ENCODE results near the gene C16orf74.

Gene C16orf74

DNA sequence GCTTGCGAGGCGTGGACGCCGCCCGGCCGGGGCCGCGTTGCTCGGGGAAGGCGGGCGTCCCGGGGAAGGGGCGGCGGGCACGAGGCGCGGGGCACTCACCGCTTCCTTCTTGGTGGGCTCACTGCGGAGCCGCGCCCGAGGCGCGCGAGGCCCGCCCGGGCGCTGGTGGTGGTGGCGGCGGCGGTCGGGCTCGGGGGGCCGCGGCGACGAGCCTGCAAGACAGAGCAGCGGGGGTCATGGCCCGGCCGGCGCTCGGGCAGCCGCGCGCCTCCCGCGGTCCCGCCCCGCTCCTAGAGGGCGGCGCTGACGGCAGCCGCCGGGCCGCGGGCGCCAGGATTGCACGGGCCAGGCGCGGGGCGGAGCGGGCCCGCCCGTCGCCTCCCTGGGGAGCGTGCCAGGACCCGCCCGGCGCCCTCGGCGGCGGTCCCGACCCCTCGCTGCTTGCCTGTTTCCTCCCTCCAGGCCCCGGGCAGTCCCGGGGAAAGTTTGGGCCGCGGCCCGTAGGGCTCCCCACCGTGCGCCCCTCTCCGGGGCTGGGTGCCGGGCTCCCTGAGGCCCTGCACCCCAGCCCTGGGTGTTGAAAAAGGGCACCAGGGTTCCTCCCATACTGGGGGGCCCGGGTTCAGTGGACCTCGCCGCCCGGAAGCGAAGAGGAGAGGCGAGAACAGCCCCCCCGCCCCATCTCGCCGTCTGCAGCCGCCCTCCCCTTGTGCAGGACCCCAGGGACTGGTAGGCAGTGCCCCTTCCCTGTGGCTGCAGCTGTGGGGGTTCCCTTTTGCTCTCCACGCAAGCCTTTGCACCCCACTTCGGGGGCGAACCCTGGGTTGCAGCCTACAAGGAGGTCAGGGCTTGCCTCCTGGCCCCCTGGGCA, at the start of gene C16orf74:
Gene C16orf74 (minus strand): TSS at position 270 of the 871 bp plus-strand sequence. CDS start 15,879 bp downstream, outside the sequence.
- DNase-seq = no peak

DNA sequence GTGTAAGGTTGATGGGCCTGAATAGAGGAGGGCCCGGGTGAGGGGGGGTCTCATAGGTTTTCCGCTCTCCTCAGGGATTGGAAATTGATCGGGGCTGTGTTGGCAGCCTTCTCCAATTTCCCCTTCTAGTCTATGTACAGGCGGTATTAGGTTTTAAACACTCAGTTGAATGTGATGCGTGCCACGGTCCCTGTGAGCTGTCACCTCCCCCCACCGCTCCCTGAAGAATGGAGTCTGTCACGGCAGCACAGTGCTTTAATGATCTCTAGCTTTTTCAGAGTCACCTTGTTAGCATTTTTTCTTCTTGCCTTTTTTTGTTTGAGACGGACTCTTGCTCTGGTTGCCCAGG, 49.4 kb upstream of the C16orf74 start:
- no peak for DNase-seq

DNA sequence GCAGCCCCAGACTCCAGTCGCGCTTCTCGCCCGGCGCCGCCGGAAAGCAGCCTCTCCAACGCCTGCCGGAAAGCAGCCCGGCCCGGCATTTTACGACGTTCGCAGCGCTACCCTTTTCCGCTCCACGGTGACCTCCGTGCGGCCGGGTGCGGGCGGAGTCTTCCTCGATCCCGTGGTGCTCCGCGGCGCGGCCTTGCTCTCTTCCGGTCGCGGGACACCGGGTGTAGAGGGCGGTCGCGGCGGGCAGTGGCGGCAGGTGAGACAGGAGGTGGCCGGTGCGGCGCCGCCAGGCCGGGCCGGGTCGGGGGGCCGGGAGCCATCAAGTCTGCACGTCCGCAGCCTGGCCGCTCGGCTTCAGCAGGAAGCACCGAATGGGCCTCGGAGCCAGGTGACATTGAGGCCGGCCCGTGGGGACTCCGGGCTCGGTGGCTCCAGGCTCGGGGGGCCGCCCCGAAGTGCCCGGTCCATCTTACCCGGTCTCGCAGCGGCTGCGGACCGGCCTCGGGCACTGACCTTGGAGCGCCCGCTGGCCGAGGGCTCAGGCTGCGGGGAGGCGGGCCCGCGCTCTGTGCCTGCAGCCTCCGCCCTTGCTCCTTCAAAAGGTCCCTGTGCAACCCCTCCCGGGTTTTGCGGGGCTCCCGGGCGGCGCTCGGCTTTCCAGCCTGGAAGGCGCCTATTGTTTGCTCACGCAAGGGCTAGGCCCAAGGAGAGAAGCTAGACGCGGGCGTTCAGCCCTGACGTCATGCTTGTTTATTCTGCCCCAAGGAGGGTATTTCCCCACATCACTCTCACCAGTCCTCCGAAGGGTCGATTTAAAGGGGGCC, 48.8 kb upstream of the C16orf74 start, which contains the start of the genes COX4I1 and EMC8:
Gene COX4I1 (plus strand): TSS at position 199 of the 824 bp plus-strand sequence. CDS start 1,511 bp downstream, outside the sequence.
Gene EMC8 (minus strand): TSS at position 48 of the 824 bp plus-strand sequence. CDS start 249 bp downstream, outside the sequence.
- DNase-seq = peak; percentile 91

DNA sequence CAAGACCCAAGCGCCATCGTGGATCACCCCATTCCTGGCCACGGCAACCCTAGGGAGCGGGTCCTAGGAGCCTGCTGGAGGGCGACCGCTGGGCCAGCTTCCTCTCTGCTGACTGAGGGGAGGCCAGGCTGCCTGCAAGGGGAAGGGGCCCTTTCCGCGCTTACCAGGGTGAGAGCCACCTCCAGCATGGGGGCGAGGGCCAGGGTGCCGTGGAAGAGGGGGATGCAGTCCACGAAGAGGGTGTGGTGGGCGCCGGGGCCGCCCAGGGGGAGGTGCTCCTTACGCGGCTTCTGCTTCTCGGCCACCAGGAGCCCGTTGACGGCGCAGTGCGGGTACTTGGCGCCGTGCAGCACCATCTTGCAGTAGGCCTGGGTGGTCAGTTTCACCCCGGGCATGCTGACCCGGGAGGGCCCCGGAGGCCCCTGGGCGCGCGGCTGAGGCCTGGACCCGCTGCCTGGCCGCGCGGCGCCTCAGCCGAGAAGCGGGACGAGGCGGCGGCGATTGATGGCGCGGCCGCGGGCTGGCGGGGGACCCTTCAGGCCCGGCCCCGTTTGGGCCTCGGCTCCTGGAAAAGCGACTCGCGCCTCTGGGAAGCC, 48.1 kb upstream of the C16orf74 start:
- DNase-seq = no peak

DNA sequence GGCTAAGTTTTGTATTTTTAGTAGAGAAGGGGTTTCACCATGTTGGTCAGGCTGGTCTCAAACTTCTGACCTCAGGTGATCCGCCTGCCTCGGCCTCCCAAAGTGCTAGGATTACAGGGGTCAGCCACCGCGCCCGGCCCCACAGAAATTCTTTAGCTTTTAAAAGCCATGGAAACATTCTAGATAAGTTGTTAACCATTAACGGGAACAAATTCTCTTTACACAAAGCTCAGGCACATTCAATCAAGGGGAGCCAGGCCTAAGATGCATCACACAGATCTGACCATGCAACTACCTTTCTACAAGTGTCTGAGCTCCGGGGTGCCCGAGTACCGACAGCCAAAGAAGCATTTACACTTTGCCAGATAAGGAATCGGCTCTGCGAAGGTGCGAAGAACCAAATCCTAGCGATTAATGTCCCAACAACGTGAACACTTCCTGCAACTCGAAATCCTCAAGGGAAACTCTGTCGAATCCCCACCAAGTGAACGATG, 47.4 kb upstream of the C16orf74 start:
- no peak for DNase-seq

DNA sequence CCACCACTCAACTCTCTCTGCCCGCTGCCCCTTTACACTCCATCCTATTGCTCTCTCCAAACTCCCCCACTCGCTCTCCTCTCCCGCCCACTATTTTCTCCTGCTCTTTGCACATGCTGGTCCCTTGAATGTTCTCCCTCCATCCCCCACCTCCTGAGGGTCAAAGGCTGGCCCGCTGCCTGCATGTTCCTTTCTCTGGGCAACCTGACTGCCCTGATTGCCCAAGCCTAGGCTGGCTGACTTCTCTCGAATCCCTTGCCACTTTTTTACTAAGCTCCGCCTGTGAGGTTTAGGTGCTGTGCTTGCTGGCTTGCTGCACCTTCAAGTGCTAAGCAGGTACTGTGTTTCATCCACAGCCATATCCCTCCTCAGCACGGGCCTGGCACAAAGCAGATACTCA, 45.7 kb upstream of the C16orf74 start:
- DNase-seq = no peak

DNA sequence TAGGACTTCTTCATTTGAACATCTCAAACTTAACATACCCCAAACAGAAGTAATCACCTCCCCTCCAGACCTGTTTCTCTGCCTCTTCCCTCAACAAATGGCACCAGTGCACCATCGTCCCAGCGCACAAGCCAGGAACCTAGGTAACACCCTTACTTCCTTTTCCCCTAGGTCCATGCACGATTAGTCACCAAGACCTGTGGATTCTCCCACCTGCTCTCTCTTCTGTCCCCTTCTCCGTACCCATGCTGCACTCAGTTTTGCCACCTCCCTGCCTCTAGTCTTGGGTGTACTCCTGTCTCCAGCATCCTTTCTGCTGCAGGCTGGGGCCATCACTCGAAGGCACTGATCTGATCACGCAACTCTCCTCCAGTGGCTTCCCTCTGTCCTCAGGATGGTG, 45.3 kb upstream of the C16orf74 start:
- DNase-seq = no peak

DNA sequence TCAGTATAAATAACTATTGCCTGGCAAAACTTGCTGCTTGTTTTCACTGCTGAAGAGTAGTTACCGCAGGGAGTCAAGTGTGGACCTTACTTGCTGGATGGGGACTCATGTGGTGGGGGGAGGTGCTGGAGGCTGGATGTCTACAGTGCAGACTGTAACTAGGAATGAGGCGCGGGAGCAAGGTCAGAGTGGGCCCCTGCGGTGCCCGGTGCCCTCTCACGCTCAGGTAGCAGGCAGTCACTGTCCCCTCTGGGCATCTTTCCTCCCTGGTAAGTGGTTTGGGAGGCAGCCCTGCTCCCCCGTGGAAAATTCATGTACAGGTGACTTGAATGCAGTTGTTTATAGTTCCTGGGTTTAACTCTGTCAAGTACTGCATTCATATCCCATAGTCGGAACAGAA, 43.8 kb upstream of the C16orf74 start:
- DNase-seq = no peak

DNA sequence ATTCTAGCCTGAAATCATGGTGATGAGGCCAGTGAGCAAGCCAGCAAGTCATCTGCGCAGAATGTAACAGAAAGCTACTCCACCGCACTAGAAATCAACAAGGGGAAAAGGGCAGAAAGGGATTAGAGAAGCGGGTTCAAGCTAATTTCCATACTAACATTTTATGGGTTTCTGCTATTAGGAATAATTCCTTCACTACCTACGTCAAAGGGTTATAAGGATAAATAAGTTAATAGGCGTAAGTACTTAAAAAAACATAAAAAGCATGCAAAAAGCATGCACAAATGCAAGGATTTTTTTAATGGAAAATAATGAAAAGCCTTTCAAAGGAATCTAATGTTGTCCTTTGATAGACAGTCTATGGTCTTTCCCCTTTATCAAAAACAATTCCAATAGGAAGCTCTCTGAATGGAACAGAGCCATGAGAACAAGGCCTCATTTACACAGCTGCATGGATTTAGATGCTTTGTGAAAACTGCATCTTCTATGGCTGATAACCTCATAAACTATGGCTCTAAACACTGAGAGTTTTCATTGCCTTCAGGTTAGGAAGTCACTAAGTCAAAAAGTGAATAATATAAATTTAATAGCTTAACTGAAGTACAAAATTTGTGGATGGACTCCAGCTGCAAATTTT, 42.9 kb upstream of the C16orf74 start:
- DNase-seq = no peak

DNA sequence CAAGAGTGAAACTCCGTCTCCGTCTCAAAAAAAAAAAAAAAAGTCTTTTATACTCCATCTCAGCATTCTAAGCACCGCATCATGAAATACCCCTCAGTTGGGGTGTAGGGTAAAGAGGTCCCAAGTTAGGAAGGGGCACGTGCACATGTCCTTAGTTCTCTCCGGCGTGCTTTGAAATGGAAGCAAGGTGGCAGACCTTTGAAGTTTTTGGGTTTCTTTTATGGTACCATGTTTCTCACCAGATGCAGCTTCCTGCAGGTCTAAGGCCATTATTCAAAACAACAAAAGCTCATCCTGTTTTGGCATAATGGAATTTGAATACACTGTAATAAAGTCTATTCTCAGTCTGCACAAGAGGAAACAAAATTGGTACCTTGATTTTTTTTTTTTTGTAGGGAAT, 38.9 kb upstream of the C16orf74 start:
- no peak for DNase-seq

DNA sequence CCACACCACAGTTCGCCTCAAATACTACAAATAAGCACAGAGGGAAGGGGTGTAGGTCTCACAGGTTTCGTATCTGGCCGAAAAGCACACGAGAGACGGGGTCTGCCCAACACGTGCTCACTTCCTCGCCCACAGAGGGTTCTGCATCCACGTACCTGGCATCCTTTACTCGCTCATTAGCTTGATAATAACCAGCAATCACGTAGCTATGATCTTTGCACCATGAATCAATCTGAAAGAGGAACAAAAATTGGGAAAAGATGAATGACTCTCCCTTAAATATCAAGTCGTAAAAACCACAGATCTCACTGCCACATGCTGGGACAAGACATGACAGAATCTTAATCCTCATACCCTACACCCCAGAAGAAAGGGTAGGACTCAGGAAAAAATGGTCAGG, 37.9 kb upstream of the C16orf74 start:
- DNase-seq = no peak

DNA sequence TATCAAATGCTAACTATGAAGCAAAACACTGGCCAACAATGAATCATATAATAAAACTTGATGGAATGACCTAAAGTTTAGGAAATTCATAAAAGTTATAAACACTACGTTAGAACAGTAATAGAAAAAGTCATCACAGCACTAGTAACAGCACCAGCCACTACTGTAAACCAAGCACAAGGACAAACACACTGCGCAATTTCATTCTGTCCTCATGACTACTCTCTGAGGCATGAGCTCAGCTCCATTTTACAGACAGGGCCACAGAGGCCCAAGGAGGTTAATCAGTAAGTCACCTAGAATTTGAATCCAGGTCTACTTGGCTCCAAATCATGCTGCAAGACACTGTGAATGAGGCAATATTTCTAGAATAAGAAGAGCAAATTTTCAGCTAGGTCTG, 35.0 kb upstream of the C16orf74 start:
- no peak for DNase-seq

DNA sequence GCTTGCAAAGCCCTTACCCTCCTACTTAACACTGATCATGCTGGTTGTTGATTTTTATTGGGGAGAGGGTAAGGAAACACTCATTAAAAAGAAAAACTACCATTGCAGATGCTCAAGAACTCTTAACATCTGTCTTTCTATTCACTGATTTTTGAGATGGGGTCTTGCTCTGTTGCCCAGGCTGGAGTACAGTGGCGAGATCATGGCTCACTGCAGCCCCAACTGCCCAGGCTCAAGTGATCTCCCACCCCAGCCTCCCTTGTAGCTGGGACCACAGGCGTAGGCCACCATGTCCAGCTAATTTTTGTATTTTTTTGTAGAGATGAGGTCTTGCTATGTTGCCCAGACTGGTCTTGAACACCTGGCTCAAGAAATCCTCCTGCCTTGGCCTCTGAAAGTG, 33.9 kb upstream of the C16orf74 start:
- DNase-seq = no peak

DNA sequence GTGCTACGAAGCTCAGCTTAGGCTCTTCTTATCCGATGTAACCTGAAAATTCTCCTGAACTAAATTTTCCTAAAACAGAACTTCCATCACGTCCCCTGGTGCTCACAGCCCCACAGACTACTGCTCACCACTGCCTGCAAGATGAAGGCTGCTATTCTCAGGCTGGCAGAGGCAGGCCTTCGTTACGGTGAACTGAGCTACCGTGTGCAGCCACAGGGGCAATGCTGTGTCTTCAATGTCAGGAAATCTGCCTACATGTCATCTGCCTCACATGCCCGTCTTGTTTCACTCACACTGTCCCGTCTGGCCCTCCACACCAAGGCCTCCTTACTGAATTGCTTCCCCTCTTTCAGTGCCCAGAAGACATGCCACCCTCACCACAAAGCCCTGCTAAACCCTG, 32.5 kb upstream of the C16orf74 start:
- no peak for DNase-seq

DNA sequence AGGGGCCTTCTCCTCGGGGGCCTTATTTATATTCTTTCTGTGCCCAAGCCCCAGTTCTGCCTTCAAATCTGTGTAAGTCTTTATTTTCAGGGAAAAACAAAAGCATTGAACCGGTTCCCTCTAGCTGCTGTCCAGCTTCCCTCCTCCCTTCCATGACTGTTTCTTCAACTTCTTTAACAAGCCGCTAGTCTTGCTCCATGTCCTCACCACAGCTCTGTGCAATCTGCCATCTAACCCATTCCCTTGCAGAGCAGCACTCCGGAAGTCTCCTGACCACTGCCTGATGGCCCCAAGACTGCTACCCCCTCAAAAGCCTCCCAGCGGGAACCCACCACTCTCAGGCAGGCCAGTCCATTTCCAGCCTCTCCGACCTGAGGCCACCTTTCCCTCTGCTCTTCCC, 31.6 kb upstream of the C16orf74 start:
- DNase-seq = no peak

DNA sequence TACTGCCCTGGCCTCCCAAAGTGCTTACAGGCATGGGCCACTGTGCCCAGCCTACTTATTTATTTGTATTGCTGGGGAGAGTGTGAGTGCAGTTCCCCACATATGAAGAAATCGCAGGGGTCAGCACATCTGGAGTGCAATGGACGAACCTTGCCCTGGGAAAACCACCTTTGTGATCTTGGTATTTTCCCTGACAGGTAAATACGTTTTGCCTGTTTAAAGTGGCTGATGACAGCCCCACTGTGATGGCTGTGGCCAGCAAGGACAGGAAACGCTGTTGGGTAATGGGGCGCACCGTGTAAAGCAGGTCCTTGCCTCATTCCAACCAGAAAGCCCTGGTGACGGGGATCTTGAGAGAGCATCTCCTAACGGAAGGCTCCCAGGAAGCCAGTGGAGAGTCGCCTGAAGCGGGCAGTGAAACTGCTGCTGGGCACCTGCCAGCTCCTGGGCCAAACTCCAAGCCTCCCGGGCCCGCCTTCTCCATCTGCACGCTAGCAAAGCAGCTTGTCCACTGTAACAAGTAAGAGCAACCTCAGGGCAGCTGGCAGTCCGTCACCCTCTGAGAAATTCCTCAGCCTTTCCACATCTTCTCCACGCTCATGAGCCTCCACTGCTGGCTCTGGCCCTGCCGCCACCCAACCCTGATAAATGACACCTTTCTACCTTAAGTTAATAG, 30.9 kb upstream of the C16orf74 start:
- no peak for DNase-seq

DNA sequence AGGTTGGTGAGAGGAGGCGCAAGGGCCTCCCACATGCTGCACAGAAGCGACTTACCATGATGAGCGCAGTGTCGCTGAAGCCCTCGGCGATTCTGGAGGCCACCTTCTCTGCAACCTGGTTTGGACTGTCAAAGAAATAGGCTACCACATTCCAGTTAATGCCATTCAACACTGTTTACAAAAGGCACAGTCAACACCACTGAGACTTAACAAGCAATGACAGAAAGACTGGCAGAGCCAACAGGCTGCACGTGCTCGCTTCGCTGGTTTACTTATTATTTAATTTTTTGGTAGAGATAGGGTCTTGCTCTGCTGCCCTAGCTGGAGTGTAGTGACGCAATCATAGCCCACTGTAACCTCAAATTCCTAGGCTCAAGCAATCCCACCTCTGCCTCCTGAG, 30.3 kb upstream of the C16orf74 start:
- no peak for DNase-seq

DNA sequence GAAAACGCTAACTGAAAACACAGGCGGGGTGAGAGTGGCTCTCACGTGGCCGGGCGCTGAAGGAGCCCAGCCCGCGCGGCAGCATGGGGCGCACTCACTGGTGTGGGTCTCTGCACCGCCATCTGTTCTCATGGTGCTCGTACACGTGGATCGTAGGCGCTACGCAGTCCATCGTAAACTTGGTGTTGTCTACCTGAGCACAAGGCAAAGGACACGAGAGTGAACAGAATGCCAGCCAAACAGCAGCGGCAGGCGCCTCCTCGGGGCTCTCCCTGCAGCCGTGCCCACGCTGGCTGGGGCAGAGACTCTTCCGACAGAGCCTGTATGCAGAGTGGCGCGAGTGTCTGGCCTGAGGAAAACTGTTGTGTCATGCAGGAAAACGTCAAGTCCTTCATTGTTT, 29.4 kb upstream of the C16orf74 start:
- no peak for DNase-seq

DNA sequence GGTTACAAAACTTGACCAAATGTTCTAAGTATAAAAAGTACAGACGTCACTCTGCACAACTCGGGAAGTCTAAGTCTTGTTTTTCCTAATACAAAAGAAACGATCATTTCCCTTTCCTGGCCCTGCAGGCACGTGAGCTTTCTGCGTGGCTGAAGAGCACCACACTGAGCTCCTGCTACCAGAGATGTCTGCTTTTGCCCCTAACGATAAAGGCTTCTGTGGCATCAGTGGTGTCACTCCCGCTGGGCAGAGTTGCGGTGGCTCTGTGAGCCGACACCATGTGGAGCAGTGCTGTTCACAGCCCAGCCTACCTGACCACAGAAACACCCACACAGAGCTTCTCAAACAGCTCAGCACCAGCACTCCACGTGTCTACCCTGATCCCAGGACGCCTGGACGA, 28.0 kb upstream of the C16orf74 start:
- no peak for DNase-seq

DNA sequence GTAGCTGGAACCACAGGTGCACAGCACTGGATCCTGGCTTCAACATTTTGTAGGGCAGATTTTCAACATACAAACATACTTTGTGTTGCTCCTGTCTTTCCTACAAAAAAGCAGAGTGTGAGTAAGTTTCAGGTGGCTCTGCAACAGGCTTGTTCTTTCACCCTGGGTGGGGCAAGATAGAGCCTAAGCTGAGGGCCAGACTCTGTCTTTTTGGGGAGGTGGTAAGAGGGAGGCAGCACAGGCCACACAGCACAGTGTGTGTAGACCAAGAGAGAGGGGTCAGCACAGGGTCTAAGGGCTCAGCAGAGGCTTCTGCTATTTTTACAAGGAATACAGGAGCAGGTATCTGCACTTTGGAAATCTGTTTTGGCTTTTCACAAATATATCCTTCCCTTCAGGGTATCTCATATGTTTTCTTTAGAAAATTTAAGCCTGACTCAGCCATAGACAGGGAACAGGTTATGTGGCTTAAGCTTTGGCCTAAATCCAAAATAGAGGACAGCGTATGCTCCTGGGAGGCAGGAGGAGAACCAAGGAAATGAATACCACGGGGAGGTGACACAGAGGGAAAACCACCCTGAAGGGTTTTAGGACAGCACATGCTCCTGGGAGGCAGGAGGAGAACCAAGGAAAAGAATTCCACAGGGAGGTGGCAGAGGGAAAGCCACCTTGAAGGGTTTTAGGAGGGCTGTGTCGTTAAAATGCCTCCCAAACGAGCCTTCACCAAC, 26.9 kb upstream of the C16orf74 start:
- DNase-seq = no peak

DNA sequence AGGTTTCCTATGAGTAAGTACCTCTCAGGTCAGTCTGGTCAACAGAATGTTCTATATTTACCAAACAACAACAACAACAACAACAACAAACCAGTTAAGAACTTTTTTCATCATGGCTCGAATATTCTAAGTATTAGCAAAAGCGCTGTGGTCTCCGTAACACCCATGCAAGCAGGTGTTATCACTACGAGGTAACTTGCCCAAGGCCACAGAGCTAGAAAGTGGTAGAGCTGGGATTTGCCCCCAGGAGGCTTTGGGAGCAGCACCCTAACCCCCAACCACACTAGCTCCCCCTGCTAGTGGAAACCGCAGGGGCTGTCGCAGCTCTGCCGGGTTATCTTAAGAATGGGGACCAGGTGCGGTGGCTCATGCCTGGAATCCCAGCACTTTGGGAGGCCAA, 23.9 kb upstream of the C16orf74 start:
- DNase-seq = no peak

DNA sequence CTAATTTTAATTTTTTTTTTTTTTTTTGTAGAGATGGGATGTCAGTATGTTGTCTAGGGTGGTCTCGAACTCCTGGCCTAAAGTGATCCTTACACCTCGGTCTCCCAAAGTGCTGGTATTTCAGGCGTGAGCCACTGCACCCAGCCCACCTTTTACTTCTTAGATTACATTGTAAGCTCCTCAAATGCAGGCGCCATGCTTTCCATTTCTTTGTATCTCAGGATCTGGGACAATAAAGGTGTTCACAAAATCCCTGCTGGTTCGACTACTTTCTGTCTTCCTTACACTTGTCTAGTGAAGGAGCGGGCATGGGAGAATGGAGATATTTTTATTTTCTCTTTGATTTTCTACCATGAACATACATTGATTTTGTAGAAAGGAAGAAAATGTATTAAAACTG, 23.2 kb upstream of the C16orf74 start:
- no peak for DNase-seq
